ENCODE measurements around the gene KEAP1.

Gene KEAP1

GRCh38 chr19:10450853-10451609, 52.1 kb downstream of the KEAP1 start:
- no peak for DNase-seq (ENCODE audit: low read depth in 2 of 2, low spot score in 1 of 2)

- no peak for DNase-seq (ENCODE audit: low read depth in 2 of 2, low spot score in 1 of 2)
Measured at GRCh38 chr19:10450191-10450852, 52.8 kb downstream of the KEAP1 start.

- DNase-seq (ENCODE audit: low read depth in 2 of 2, low spot score in 1 of 2) = no peak
Measured at GRCh38 chr19:10449037-10449436, 54.1 kb downstream of the KEAP1 start.

GRCh38 chr19:10442698-10443097, 60.5 kb downstream of the KEAP1 start:
- DNase-seq (ENCODE audit: low read depth in 2 of 2, low spot score in 1 of 2) = no peak

- DNase-seq (ENCODE audit: low read depth in 2 of 2, low spot score in 1 of 2) = no peak
Measured at GRCh38 chr19:10439588-10439987, 63.6 kb downstream of the KEAP1 start.
